ENCODE data around the gene SIX5.

Gene SIX5

DNA sequence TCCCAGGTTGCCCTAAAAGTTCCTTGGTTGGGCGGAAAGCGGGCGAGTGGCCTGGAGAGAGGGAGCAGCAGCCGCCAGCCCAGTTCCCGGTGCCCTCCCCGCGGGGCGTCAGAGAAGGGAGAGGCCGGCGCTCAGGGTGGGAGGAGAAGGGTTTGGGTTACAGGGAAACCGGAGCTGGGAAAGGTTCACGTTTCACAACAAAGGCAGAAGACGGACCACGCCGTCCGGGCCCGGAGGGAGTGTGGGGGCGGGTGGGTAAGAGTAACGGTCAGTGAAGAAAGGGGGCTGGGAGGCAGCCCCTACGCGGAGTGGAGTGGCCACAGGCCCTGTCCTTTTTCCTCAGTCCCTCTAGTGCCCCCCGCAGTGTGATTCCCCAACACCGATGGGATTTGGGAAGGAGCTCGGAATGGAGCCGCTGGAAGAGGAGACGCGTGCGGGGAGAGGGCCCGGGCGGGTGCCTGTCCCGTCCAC lies 1.6 kb downstream of the SIX5 start:
- Histone ChIP-seq H3K36me3 (ENCODE audit: control insufficient read depth in 1 of 2, insufficient read depth in 2 of 2, low read length in 2 of 2) (no peaks in the 10 kb centered on the region), H3K27ac (ENCODE audit: low read depth, low read length) (peak overlapping the region; percentile 90), H3K9ac (ENCODE audit: low read depth in 1 of 2, low read length in 2 of 2) (peak overlapping the region; percentile 65 to 82), H3K9me3 (ENCODE audit: control insufficient read depth in 1 of 2, low read length in 2 of 2) (no peaks in the 10 kb centered on the region), H3K4me3 (ENCODE audit: low read depth in 1 of 2, low read length in 2 of 2) (peak overlapping the region; percentile 71 to 92), H3K4me1 (ENCODE audit: control insufficient read depth in 1 of 2, insufficient read depth in 2 of 2, low read length in 2 of 2) (peaks cover 7 to 20% of the 10 kb centered on the region in 2 donors), H3K27me3 (ENCODE audit: control insufficient read depth in 1 of 2, insufficient read depth in 2 of 2, low read length in 2 of 2) (no peaks in the 10 kb centered on the region)

DNA sequence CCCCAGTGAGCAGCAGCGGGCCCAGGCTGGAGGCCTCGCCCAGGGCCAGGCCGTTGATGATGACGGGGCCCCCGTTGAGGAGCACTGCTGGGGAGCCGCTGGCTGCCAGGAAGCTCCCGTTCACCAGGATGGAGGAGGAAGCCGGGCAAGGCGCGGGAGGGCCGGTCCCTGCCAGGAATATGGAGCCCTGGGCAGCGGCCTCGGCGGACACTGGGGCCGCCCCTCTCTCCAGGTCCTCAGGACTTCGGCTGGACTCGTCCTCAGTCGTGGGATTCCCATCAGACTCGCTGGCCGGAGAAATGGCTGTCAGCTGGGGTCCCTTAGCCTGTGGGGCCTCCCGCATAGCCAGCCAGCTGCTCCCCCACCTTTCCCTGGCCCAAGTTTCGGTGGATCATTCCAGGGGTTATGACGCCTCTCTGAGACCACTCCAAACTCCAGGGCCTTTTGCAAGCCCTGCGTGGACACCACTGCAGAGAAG lies 2.1 kb downstream of the SIX5 start:
- Histone ChIP-seq H3K27ac (ENCODE audit: low read depth, low read length) (peak overlapping the region; percentile 90), H3K4me1 (ENCODE audit: control insufficient read depth in 1 of 2, insufficient read depth in 2 of 2, low read length in 2 of 2) (peaks cover 2 to 14% of the 10 kb centered on the region in 2 donors), H3K36me3 (ENCODE audit: control insufficient read depth in 1 of 2, insufficient read depth in 2 of 2, low read length in 2 of 2) (no peaks in the 10 kb centered on the region), H3K9ac (ENCODE audit: low read depth in 1 of 2, low read length in 2 of 2) (peak overlapping the region; percentile 65 to 82), H3K27me3 (ENCODE audit: control insufficient read depth in 1 of 2, insufficient read depth in 2 of 2, low read length in 2 of 2) (no peaks in the 10 kb centered on the region), H3K9me3 (ENCODE audit: control insufficient read depth in 1 of 2, low read length in 2 of 2) (no peaks in the 10 kb centered on the region), H3K4me3 (ENCODE audit: low read depth in 1 of 2, low read length in 2 of 2) (peak overlapping the region; percentile 71 to 92)

DNA sequence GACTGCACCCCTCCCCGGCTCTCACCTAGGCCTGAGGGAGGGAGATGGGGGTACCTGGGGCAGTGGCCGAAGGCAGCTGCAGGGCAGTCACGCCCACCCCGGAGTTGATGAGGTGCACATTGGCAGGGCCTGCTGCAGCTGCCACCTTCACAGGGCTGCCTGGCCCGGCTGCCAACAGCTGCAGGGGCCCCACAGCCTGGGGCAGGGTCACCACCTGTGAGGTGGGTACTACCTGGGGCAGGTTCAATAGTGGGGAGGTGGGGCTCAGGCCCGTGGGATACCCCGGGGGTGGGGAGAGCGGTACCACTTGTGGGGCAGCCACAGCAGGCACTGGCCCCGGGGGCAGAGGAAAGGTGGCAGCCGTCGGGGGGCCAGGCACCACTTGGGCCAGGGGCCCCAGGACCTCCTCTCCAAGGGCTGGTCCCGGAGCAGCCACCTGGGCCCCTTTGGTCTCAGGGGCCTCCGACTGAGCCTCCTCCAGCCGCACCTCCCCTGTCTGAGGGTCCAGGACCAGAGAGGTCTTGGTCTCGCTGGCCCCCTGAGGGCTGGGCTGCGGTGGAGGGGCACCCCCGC lies 2.7 kb downstream of the SIX5 start:
- H3K36me3 ChIP-seq (ENCODE audit: control insufficient read depth in 1 of 2, insufficient read depth in 2 of 2, low read length in 2 of 2): no peaks in the 10 kb centered on the region
- H3K9ac ChIP-seq (ENCODE audit: low read depth in 1 of 2, low read length in 2 of 2): peak overlapping the region in 1 of 2 donors; percentile 65
- H3K27ac ChIP-seq (ENCODE audit: low read depth, low read length): peak overlapping the region; percentile 90
- H3K27me3 ChIP-seq (ENCODE audit: control insufficient read depth in 1 of 2, insufficient read depth in 2 of 2, low read length in 2 of 2): no peaks in the 10 kb centered on the region
- H3K4me1 ChIP-seq (ENCODE audit: control insufficient read depth in 1 of 2, insufficient read depth in 2 of 2, low read length in 2 of 2): peaks cover 0 to 9% of the 10 kb centered on the region in 2 donors
- no peaks in the 10 kb centered on the region for H3K9me3 ChIP-seq (ENCODE audit: control insufficient read depth in 1 of 2, low read length in 2 of 2)
- peak overlapping the region; percentile 71 to 92 for H3K4me3 ChIP-seq (ENCODE audit: low read depth in 1 of 2, low read length in 2 of 2)

DNA sequence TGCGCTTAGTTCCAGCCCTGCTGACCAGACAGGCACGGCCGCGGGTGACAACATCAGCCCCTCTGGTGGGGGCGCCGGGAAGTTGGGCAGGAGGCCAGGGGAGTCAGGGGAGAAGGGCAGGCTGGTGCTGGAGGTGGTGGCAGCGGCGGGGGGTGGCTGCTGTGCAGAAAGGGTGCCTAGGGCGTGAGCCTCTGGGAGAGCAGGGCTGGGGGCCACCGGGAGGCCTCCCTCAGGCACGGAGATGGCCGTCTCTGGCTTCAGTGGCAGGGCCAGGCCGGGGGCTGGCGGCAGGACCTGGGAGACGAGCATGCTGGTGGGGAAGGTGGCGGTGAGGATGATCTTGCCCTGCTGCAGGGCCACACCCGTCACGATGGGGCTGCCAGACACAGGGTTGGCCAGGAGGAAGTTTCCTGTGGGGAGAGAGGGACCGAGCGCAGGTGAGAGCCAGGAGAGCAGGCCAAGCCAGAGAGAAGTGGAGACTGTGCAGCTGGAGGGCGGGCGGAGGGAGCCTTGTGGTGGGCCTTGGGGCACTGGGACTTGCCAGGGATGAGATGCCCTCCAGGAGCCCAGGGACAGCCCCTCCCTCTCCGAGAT lies 3.3 kb downstream of the SIX5 start:
- no peaks in the 10 kb centered on the region for H3K36me3 ChIP-seq (ENCODE audit: control insufficient read depth in 1 of 2, insufficient read depth in 2 of 2, low read length in 2 of 2)
- no peaks in the 10 kb centered on the region for H3K27me3 ChIP-seq (ENCODE audit: control insufficient read depth in 1 of 2, insufficient read depth in 2 of 2, low read length in 2 of 2)
- no peaks in the 10 kb centered on the region for H3K9me3 ChIP-seq (ENCODE audit: control insufficient read depth in 1 of 2, low read length in 2 of 2)
- H3K27ac ChIP-seq (ENCODE audit: low read depth, low read length): no peak overlapping the region
- H3K4me1 ChIP-seq (ENCODE audit: control insufficient read depth in 1 of 2, insufficient read depth in 2 of 2, low read length in 2 of 2): peaks cover 0 to 9% of the 10 kb centered on the region in 2 donors
- no peak overlapping the region for H3K4me3 ChIP-seq (ENCODE audit: low read depth in 1 of 2, low read length in 2 of 2)
- H3K9ac ChIP-seq (ENCODE audit: low read depth in 1 of 2, low read length in 2 of 2): no peak overlapping the region

DNA sequence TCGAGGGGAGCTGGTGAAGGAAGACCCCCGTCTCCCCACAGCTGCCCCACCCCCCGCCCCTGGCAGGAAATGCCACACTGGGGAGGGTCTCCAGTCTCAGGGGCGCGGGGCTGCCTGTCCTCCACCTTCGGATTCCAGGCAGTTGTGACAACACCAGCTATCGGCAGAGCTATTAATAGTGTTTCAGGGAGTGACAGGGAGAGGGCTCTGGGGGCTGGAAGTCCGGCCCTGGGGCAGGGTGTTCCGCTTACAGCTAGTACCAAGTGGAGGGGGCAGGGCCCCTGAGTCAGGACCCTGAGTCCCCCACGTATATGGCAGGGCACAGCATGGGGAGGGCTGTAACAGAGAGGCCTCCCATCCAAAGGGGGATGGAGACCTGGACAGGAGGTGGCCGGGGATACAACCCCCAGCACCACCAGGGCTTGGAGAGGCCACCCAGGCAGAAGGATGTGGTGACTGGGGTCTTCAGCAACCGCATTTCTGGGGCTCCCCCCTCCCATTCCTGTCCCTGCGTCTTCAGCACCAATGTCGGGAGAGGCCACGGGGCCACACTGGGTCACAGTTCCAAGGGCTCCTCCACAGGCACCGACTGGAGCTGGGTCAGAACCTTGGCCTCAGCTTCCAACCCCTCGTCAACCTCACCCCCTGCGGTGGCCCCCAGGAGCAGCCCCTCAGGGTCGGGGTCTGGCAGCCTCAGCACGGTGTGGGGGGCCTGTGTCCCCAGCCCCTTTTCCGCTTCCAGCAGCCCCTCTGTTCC lies 3.9 kb downstream of the SIX5 start:
- no peak overlapping the region for H3K9ac ChIP-seq (ENCODE audit: low read depth in 1 of 2, low read length in 2 of 2)
- H3K4me1 ChIP-seq (ENCODE audit: control insufficient read depth in 1 of 2, insufficient read depth in 2 of 2, low read length in 2 of 2): peaks cover 0 to 9% of the 10 kb centered on the region in 2 donors
- H3K36me3 ChIP-seq (ENCODE audit: control insufficient read depth in 1 of 2, insufficient read depth in 2 of 2, low read length in 2 of 2): no peaks in the 10 kb centered on the region
- H3K9me3 ChIP-seq (ENCODE audit: control insufficient read depth in 1 of 2, low read length in 2 of 2): no peaks in the 10 kb centered on the region
- H3K4me3 ChIP-seq (ENCODE audit: low read depth in 1 of 2, low read length in 2 of 2): no peak overlapping the region
- H3K27me3 ChIP-seq (ENCODE audit: control insufficient read depth in 1 of 2, insufficient read depth in 2 of 2, low read length in 2 of 2): no peaks in the 10 kb centered on the region
- H3K27ac ChIP-seq (ENCODE audit: low read depth, low read length): no peak overlapping the region

DNA sequence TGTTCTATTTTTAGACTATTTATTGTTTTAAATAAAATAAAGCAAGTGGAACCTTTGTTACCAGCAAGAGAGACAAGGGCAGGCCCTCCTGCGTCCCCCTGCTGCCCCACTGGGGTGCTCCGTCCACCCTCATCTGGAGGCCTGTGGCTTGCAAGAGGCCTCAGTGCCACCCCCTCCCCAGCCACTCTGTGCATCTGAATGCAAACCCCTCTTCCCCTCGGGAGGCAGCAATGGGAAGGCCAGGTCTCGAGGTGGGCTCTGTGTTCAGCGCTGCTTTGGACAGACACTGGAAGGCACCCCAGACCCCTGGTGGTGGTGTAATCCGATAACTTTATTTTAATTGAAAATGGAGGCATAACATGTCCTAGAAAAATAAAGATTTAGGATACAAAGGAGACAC lies 4.6 kb downstream of the SIX5 start:
- H3K4me3 ChIP-seq (ENCODE audit: low read depth in 1 of 2, low read length in 2 of 2): no peak overlapping the region
- H3K27me3 ChIP-seq (ENCODE audit: control insufficient read depth in 1 of 2, insufficient read depth in 2 of 2, low read length in 2 of 2): no peaks in the 10 kb centered on the region
- no peak overlapping the region for H3K27ac ChIP-seq (ENCODE audit: low read depth, low read length)
- H3K4me1 ChIP-seq (ENCODE audit: control insufficient read depth in 1 of 2, insufficient read depth in 2 of 2, low read length in 2 of 2): peaks cover 0 to 4% of the 10 kb centered on the region in 2 donors
- no peaks in the 10 kb centered on the region for H3K36me3 ChIP-seq (ENCODE audit: control insufficient read depth in 1 of 2, insufficient read depth in 2 of 2, low read length in 2 of 2)
- H3K9me3 ChIP-seq (ENCODE audit: control insufficient read depth in 1 of 2, low read length in 2 of 2): no peaks in the 10 kb centered on the region
- H3K9ac ChIP-seq (ENCODE audit: low read depth in 1 of 2, low read length in 2 of 2): no peak overlapping the region

DNA sequence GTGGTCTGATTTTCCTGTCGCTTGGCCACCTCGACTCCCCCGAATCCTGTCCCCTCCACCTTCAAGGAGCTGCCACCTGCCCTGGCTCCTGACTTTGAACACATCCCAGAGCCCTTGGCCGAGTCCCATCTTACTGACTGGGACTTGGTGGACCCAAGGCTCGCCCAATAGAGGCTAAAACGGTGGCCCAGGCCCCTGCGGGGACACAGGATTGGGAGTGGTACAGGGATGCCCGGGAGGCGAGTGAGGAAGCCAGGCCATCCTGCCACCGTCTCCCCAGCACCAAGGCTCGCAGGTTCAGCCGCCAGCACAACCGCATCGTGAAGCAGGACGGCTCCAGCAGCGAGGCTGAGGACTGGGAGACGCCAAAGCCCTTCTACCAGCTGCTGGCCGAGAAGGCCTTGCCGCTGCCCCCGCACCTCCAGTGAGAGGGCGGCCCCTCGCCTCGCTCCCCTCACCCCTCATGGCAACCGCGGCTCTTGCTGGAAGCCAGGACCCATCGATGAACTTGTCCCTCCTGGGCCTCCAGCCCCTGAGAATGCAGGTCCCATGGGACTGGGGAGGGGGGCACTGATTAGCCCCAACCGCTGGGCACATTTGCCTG lies 5.3 kb downstream of the SIX5 start:
- H3K27me3 ChIP-seq (ENCODE audit: control insufficient read depth in 1 of 2, insufficient read depth in 2 of 2, low read length in 2 of 2): no peaks in the 10 kb centered on the region
- H3K9ac ChIP-seq (ENCODE audit: low read depth in 1 of 2, low read length in 2 of 2): no peak overlapping the region
- H3K36me3 ChIP-seq (ENCODE audit: control insufficient read depth in 1 of 2, insufficient read depth in 2 of 2, low read length in 2 of 2): no peaks in the 10 kb centered on the region
- no peak overlapping the region for H3K27ac ChIP-seq (ENCODE audit: low read depth, low read length)
- no peaks in the 10 kb centered on the region for H3K9me3 ChIP-seq (ENCODE audit: control insufficient read depth in 1 of 2, low read length in 2 of 2)
- H3K4me3 ChIP-seq (ENCODE audit: low read depth in 1 of 2, low read length in 2 of 2): no peak overlapping the region
- peaks cover 0 to 4% of the 10 kb centered on the region in 2 donors for H3K4me1 ChIP-seq (ENCODE audit: control insufficient read depth in 1 of 2, insufficient read depth in 2 of 2, low read length in 2 of 2)

DNA sequence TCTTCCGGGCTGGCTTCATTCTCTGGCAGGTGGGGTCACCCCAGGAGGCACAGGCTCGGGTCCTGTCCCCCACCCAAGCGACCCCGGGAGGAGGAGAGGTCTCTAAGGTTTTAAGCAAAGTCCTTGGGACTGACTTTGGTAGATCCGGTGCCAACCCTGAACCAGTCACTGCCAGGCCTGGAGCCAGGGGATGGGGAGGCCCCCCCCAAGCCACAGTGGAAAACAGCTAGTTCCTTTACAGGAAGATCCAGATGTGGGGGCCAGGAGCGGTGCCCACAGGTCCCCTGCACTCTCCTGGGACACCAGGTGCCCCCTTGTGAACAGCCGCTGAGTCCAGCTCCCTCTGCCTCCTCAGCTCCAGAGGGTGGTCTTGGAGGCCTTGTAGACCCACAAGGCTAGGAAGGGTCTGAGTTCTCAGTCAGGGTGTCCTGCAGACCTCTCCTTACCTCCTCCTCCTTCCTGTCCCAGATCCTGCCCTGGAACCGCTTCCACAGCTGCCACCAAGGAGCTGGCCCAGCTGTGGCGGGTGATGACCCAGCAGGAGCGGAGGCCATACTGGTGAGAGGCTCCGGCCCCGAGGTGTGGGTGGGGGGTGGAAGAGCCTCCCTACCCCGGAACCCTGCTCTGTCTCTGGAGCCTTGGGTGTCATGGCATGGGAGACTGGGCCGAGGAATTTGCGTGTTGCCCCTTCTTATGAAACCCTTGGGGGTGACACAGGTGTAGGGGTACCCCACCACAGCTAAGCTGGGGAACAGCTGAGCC lies 6.0 kb downstream of the SIX5 start:
- H3K27me3 ChIP-seq (ENCODE audit: control insufficient read depth in 1 of 2, insufficient read depth in 2 of 2, low read length in 2 of 2): no peaks in the 10 kb centered on the region
- H3K9me3 ChIP-seq (ENCODE audit: control insufficient read depth in 1 of 2, low read length in 2 of 2): no peaks in the 10 kb centered on the region
- no peak overlapping the region for H3K27ac ChIP-seq (ENCODE audit: low read depth, low read length)
- no peak overlapping the region for H3K9ac ChIP-seq (ENCODE audit: low read depth in 1 of 2, low read length in 2 of 2)
- no peak overlapping the region for H3K4me3 ChIP-seq (ENCODE audit: low read depth in 1 of 2, low read length in 2 of 2)
- no peaks in the 10 kb centered on the region for H3K36me3 ChIP-seq (ENCODE audit: control insufficient read depth in 1 of 2, insufficient read depth in 2 of 2, low read length in 2 of 2)
- peaks cover 0 to 4% of the 10 kb centered on the region in 2 donors for H3K4me1 ChIP-seq (ENCODE audit: control insufficient read depth in 1 of 2, insufficient read depth in 2 of 2, low read length in 2 of 2)

DNA sequence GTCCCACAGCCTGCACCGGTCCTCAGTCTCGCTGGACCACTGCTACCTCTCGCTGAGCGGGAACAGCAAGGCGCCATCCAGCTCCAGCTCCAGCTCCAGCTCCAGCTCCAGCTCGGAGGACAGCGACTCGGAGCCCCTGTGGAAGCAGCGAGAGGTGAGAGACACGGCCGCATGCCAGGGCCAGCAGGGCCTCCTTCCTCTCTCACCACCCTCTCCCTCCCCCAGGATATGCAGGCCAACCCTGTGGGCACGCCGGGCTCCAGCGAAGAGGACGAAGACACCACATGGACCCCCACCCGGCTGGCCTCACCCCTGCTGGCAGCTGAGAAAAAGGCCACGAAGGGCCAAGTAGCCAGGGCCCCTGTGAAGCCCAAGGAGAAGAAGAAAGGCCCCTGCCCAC lies 7.3 kb downstream of the SIX5 start:
- H3K4me3 ChIP-seq (ENCODE audit: low read depth in 1 of 2, low read length in 2 of 2): no peak overlapping the region
- no peak overlapping the region for H3K27ac ChIP-seq (ENCODE audit: low read depth, low read length)
- no peaks in the 10 kb centered on the region for H3K4me1 ChIP-seq (ENCODE audit: control insufficient read depth in 1 of 2, insufficient read depth in 2 of 2, low read length in 2 of 2)
- no peaks in the 10 kb centered on the region for H3K36me3 ChIP-seq (ENCODE audit: control insufficient read depth in 1 of 2, insufficient read depth in 2 of 2, low read length in 2 of 2)
- H3K27me3 ChIP-seq (ENCODE audit: control insufficient read depth in 1 of 2, insufficient read depth in 2 of 2, low read length in 2 of 2): no peaks in the 10 kb centered on the region
- no peaks in the 10 kb centered on the region for H3K9me3 ChIP-seq (ENCODE audit: control insufficient read depth in 1 of 2, low read length in 2 of 2)
- H3K9ac ChIP-seq (ENCODE audit: low read depth in 1 of 2, low read length in 2 of 2): no peak overlapping the region
